Heart right ventricle (tissue), 16 donors: ENCODE results near the gene OCIAD2. TPM values are rescaled to one million over a fixed set of nuclear protein-coding genes. Genes with fewer than 3 reads are reported as not detected.

ENCODE experiments used
- ATAC-seq, 8 donors: fragments of 200-7000 bp; cut with Tn5 transposase; one replicate each; pipeline ENCODE4 v1.9.1; 2020; ENCODE audit warnings: mild to moderate bottlenecking in 8 of 8, moderate library complexity in 8 of 8, moderate number of reproducible peaks in 1 of 8
- DNase-seq, 2 donors: peaks; one replicate each; pipeline ENCODE4 v3.0.0-alpha.2; 2020
- H3K27ac ChIP-seq, 10 donors: fragments of 200-600 bp; sonication (generic) in 2 of 10; one replicate each; pipeline versions ENCODE4 v1.5.0 to v1.8.0; 2020 to 2022; ENCODE audit warnings: mild to moderate bottlenecking in 3 of 10
- H3K27me3 ChIP-seq, 7 donors: fragments of 200-600 bp; one replicate each; pipeline ENCODE4 v1.8.0; 2021 to 2022; ENCODE audit warnings: mild to moderate bottlenecking in 2 of 7
- H3K36me3 ChIP-seq, 9 donors: fragments of 200-600 bp; sonication (generic) in 1 of 9; one replicate each; pipeline versions ENCODE4 v1.5.0 to v1.8.0; 2020 to 2022; ENCODE audit warnings: mild to moderate bottlenecking in 2 of 9
- H3K4me1 ChIP-seq, 9 donors: fragments of 200-600 bp; sonication (generic) in 1 of 9; one replicate each; pipeline versions ENCODE4 v1.5.0 to v1.8.0; 2020 to 2022; ENCODE audit warnings: mild to moderate bottlenecking in 4 of 9
- H3K4me3 ChIP-seq, 10 donors: fragments of 200-600 bp; sonication (generic) in 2 of 10; one replicate each; pipeline versions ENCODE4 v1.5.0 to v1.8.0; 2020 to 2022; ENCODE audit warnings: mild to moderate bottlenecking in 7 of 10, moderate library complexity in 2 of 10
- H3K9me3 ChIP-seq, 11 donors: fragments of 200-600 bp in 10 of 11; sonication (generic) in 2 of 11; one replicate each; pipeline versions ENCODE4 v1.5.0 to v1.8.0; 2013 to 2022; ENCODE audit warnings: mild to moderate bottlenecking in 2 of 11, control low read depth in 1 of 11, moderate library complexity in 1 of 11
- WGBS, 2 donors: extraction: QIAGEN DNeasy Blood & Tissue Kit; methylation state at CpG; one replicate each; pipeline ENCODE4 v1.1.7; 2013; ENCODE audit warnings: inconsistent platforms in 1 of 2; 5-methylcytosine and 5-hydroxymethylcytosine counted together
- intact Hi-C, 10 donors: fragments of 100-400 bp; cut with DNase I; formaldehyde crosslinking; loops; one replicate each; pipeline versions ENCODE4 v1.11.1 to v1.14.2; 2022
- polyA plus RNA-seq, 2 donors: library from polyadenylated mRNA; stranded (reverse); fragments of 200-250 nt; gene quantifications; one replicate each; pipeline ENCODE4 v1.2.3, GENCODE V29; 2013
- total RNA-seq, 10 donors: library from RNA; stranded (reverse); fragmentation: NEBNext Ultra II Directional in 3 of 10; extraction: Animal tissue kit (Norgen Biotek cat#: 25700) in 3 of 10; gene quantifications; one replicate each; pipeline versions ENCODE4 v1.2.1 to v1.2.4, GENCODE V29; 2021 to 2023
- TF ChIP-seq, protein P1 (sequence below), 9 donors: fragments of 200-600 bp; sonication (generic) in 2 of 9; IDR thresholded peaks; one replicate each; pipeline versions ENCODE4 v1.5.0 to v1.8.0; 2021 to 2022; ENCODE audit warnings: antibody characterized with exemption in 9 of 9, mild to moderate bottlenecking in 5 of 9, moderate library complexity in 1 of 9
- donor health status: Arrhythmogenic right ventricular cardiomyopathy.
- donor health status: ischemic (EF 13 %, LVEDD 7.1; RV severe dilation, severe dysfunction).
- donor health status: healthy with polysubstance abuse.
- donor health status: DM: no; HTN: yes; CAD: no.
- donor health status: DM: no; HTN: no; CAD: no.
- donor health status: ischemic (EF 25% LVEDD 6.9; RV normal size, moderate dysfunction).
- donor health status: ischemic (EF 25% LVEDD 5.7; RV mildly dilated, moderate dysfunction).
- donor health status: healthy.
- donor health status: DM: yes; HTN: yes; CAD: no.
- donor health status: Ischemic cardiomyopathy.
- donor health status: ischemic (EF 35%, LVEDD 5.7; RV mildly dilated, moderate dysfunction).
- donor health status: nonischemic (EF 11% LVEDD 7.7; RV severe dilation, severe dysfunction).
- donor health status: DM: yes; HTN: yes; CAD: no.
- donor health status: PGD.
- donor health status: ischemic (EF 29% LVEDD 5.4; RV normal size, mild dysfunction).
- donor health status: nonischemic (EF 23%, LVEDD 6.1; RV moderate dilation, normal function).

Gene OCIAD2
- total and polyA plus RNA-seq, 12 donors: 11.4 to 30.2 (median 15.0) TPM

DNA sequence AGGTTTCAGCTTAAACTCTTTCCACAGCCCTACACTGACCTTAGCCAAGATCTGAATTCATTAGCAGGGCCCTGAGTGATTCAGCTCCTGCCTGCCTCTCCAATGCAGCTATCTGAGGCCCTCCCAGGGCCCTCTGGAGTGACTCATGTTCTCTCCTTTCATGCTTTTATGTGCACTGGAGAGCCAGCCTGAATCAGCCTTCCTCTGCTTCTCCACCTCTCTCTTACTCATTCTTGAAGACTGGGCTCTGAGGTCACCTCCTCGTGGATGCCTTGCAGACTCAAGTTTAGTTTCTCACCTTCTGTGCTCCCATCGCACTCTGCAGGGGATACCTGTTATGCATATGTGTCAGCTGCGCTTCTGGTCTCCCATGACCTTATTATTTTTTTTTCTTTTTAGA lies 3.1 kb upstream of the OCIAD2 start:
- H3K36me3 ChIP-seq: no peaks in the 10 kb centered on the region
- H3K27ac ChIP-seq: no peak overlapping the region
- H3K27me3 ChIP-seq: no peaks in the 10 kb centered on the region
- WGBS, 2 donors: 74 to 78% methylated on average over 3 of the region's 3 CpGs
- intact Hi-C loops: loop anchor here in 3 of 10 donors (5.0 to 10.0 kb wide), 3 partner anchors 45 to 332 kb away; partner anchors contain the start of gene FRYL (in 1 of the 3)
- TF ChIP-seq, protein P1, sequence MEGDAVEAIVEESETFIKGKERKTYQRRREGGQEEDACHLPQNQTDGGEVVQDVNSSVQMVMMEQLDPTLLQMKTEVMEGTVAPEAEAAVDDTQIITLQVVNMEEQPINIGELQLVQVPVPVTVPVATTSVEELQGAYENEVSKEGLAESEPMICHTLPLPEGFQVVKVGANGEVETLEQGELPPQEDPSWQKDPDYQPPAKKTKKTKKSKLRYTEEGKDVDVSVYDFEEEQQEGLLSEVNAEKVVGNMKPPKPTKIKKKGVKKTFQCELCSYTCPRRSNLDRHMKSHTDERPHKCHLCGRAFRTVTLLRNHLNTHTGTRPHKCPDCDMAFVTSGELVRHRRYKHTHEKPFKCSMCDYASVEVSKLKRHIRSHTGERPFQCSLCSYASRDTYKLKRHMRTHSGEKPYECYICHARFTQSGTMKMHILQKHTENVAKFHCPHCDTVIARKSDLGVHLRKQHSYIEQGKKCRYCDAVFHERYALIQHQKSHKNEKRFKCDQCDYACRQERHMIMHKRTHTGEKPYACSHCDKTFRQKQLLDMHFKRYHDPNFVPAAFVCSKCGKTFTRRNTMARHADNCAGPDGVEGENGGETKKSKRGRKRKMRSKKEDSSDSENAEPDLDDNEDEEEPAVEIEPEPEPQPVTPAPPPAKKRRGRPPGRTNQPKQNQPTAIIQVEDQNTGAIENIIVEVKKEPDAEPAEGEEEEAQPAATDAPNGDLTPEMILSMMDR (IDR thresholded peaks at IDR 0.05): no peak
- no peak for DNase-seq
- no peaks in the 10 kb centered on the region for H3K9me3 ChIP-seq
- peaks cover 0 to 19% (median 12%) of the 10 kb centered on the region in 9 donors for H3K4me1 ChIP-seq
- peak in 3 of 8 donors; percentile 40 to 75 (median 54) for ATAC-seq
- no peak overlapping the region for H3K4me3 ChIP-seq

- no peak for ATAC-seq
- Histone ChIP-seq H3K27me3 (no peaks in the 10 kb centered on the region), H3K27ac (no peak overlapping the region), H3K4me1 (peaks cover 0 to 19% (median 12%) of the 10 kb centered on the region in 9 donors), H3K4me3 (no peak overlapping the region), H3K36me3 (peaks cover 0 to 6% (median 0%) of the 10 kb centered on the region in 9 donors), H3K9me3 (no peaks in the 10 kb centered on the region)
- no peak for DNase-seq
- TF ChIP-seq, protein P1 (IDR thresholded peaks at IDR 0.05): no peak
- intact Hi-C loops: loop anchor here in 3 of 10 donors (5.0 to 10.0 kb wide), 3 partner anchors 46 to 331 kb away; partner anchors contain the start of gene FRYL (in 1 of the 3)
These were observed 2.1 kb upstream of the OCIAD2 start for GRCh38 chr4:48908687-48909086.

GRCh38 chr4:48907706-48908477 lies 1.3 kb upstream of the OCIAD2 start:
- WGBS, 2 donors: 88 to 92% methylated on average over 7 of the region's 7 CpGs
- H3K4me3 ChIP-seq: no peak overlapping the region
- H3K27me3 ChIP-seq: no peaks in the 10 kb centered on the region
- peaks cover 0 to 6% (median 0%) of the 10 kb centered on the region in 9 donors for H3K36me3 ChIP-seq
- no peak overlapping the region for H3K27ac ChIP-seq
- DNase-seq (no peak), ATAC-seq (no peak)
- intact Hi-C loops: loop anchor here in 3 of 10 donors (5.0 to 10.0 kb wide), 3 partner anchors 47 to 331 kb away; partner anchors contain the start of gene FRYL (in 1 of the 3)
- peaks cover 0 to 19% (median 12%) of the 10 kb centered on the region in 9 donors for H3K4me1 ChIP-seq
- no peaks in the 10 kb centered on the region for H3K9me3 ChIP-seq
- TF ChIP-seq, protein P1 (IDR thresholded peaks at IDR 0.05): no peak

DNA sequence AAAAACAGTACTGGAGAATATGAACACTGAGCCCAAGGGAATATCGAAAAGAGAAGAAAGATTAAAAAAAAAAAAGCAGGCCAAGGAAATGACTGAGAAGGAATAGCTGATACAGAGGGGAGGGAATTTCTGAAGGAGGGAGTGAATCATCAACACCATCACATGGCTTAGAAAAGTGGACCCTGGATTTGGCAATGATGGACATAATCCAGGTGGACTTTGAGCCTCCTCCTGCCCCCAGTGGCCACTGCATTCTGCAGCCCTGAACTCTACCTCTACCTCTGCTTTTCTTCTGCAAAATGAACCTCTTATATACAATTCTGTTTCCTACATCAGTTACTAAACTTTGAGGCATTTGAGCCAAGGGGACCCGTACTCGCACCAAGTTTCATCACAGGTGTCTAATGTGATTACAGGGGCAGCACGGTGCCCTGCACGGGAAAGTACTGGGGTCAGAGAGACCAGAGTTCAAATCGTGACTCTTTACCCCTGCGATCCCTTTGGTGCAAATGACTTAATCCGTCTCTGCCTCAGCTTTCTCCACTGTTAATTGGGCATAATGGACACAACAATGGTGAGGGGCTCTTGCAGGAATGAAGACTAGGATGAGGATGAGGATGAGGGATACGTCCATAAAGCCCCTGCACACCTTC lies 1.1 kb downstream of the OCIAD2 start:
- DNase-seq: no peak
- peaks cover 0 to 15% (median 0%) of the 10 kb centered on the region in 9 donors for H3K36me3 ChIP-seq
- peak overlapping the region in 9 of 10 donors; percentile 55 to 84 (median 71) for H3K4me3 ChIP-seq
- H3K27me3 ChIP-seq: no peaks in the 10 kb centered on the region
- no peaks in the 10 kb centered on the region for H3K9me3 ChIP-seq
- 83 to 85% methylated on average over 9 of the region's 9 CpGs for WGBS, 2 donors
- peaks cover 0 to 19% (median 12%) of the 10 kb centered on the region in 9 donors for H3K4me1 ChIP-seq
- H3K27ac ChIP-seq: peak overlapping the region in 2 of 10 donors; percentile 72 to 80
- intact Hi-C loops: loop anchor here in 3 of 10 donors (5.0 to 10.0 kb wide), 3 partner anchors 49 to 328 kb away; partner anchors contain the start of gene FRYL (in 1 of the 3)
- ATAC-seq: no peak
- TF ChIP-seq, protein P1 (IDR thresholded peaks at IDR 0.05): no peak
